HG02970 (cell line): ENCODE measurements around the gene NRL.
"Not testable (repeated sequence)": the region's sequence is repeated elsewhere in the genome, so short reads cannot be mapped to it uniquely, and the experiment has no call there.

Source experiments
- ATAC-seq: cut with Tn5 transposase; IDR thresholded peaks from one replicate; pipeline ENCODE4 v1.9.1; 2021; ENCODE audit warnings: mild to moderate bottlenecking, moderate library complexity, moderate number of reproducible peaks; ENCODE audit not compliant: unreplicated experiment, low FRiP score

The NRL gene

DNA sequence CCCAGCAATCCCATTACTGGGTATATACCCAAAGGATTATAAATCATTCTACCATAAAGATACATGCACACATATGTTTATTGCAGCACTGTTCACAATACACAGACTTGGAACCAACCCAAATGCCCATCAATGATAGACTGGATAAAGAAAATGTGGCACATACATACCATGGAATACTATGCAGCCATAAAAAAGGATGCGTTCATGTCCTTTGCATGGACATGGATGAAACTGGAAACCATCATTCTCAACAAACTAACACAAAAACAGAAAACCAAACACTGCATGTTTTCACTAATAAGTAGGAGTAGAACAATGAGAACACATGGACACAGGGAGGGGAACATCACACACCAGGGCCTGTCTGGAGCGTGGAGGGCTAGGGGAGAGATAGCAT, 83.4 kb downstream of the NRL start:
- not testable (repeated sequence) for ATAC-seq

DNA sequence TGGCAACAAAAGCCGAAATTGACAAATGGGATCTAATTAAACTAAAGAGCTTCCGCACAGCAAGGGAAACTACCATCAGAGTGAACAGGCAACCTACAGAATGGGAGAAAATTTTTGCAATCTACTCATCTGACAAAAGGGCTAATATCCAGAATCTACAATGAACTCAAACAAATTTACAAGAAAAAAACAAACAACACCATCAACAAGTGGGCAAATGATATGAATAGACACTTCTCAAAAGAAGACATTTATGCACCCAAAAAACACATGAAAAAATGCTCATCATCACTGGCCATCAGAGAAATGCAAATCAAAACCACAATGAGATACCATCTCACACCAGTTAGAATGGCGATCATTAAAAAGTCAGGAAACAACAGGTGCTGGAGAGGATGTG, 85.1 kb downstream of the NRL start:
- not testable (repeated sequence) for ATAC-seq
